ENCODE results near the gene ADARB2. TPM values are rescaled to one million over a fixed set of nuclear protein-coding genes. Genes with fewer than 3 reads are reported as not detected.
"Not testable (repeated sequence)": the region's sequence is repeated elsewhere in the genome, so short reads cannot be mapped to it uniquely, and the experiment has no call there.

ADARB2 gene
- total and polyA plus RNA-seq, 2 experiments from 2014 or later = 2.0 to 5.0 TPM

DNA sequence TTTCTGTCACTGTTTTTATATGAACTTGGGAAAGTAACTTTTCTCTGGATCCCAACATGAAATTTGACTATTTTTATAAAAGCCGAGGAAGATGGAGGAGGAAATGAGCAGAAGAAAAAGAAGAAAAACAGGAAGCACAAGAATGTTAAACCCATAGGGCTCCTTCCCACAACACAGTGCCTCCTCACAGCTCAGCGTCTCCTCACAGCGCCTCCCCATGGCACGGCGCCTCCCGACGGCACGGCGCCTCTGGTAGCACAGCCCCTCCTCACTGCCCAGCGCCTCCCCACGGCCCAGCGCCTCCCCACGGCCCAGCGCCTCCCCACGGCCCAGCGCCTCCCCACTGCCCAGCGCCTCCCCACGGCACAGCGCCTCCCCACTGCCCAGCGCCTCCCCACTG is 410.8 kb downstream of the ADARB2 start:
- ATAC-seq = peak; percentile 69
- H3K27me3 ChIP-seq (ENCODE audit: insufficient read depth); H3K4me2 ChIP-seq; H3F3A ChIP-seq (replicated peaks; ENCODE audit: low read depth); H3K27ac Mint-ChIP-seq; H3K9me2 ChIP-seq (ENCODE audit: insufficient read depth); H4K20me1 ChIP-seq (replicated peaks; ENCODE audit: insufficient read depth); H3K36me3 ChIP-seq (ENCODE audit: insufficient read depth); H3K27me3 Mint-ChIP-seq (ENCODE audit: insufficient read depth, low read depth, poor library complexity); H3K4me3 ChIP-seq; DNase-seq (ENCODE audit: low spot score); H3K27ac ChIP-seq (ENCODE audit: low read depth); H3K79me2 ChIP-seq (replicated peaks; ENCODE audit: insufficient read depth); H3K4me1 ChIP-seq (ENCODE audit: insufficient read depth); H3K4me3 Mint-ChIP-seq: not testable (repeated sequence)
- peaks cover 16% of the 10 kb centered on the region for H3K9me3 Mint-ChIP-seq
- TF ChIP-seq CTCF (conservative IDR thresholded peaks at IDR 0.05; ENCODE audit: low read depth in 2 of 2) = peak in 1 of 2 experiments; percentile 50; a peak in 2 of 4 replicates
- 0 out of 2 replicates have a peak overlapping the region, but pooled peaks have one; percentile 8 for H2AFZ ChIP-seq
- H3K36me3 Mint-ChIP-seq (ENCODE audit: low read depth) = peaks cover 15% of the 10 kb centered on the region
- peaks cover 11% of the 10 kb centered on the region for H3K4me1 Mint-ChIP-seq

DNA sequence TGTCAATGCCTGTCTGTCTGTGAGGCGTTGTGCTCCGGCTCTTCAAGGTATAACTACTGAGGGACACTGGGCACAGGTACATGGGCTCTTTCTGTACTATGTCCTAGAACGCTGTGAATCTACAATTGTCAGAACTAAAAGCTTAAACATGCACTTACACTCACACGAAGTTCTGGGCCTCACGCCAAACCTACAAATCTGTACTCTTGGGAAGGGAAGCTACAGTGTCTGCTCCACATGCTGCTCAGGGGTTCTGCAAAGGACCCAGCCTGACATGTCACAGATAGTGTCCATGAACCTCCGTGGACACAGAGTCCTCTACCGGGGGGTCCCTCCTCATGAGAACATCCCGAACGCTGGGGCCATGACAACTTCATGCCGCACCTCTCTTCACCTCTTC is 412.4 kb downstream of the ADARB2 start:
- Mint-ChIP-seq H3K27me3 (ENCODE audit: insufficient read depth, low read depth, poor library complexity) (peaks cover 4% of the 10 kb centered on the region), H3K27ac (no peak overlapping the region), H3K4me3 (no peak overlapping the region), H3K36me3 (ENCODE audit: low read depth) (peaks cover 15% of the 10 kb centered on the region), H3K4me1 (peaks cover 12% of the 10 kb centered on the region), H3K9me3 (peaks cover 16% of the 10 kb centered on the region)
- Histone ChIP-seq H3K27me3 (ENCODE audit: insufficient read depth) (no peaks in the 10 kb centered on the region), H4K20me1 (replicated peaks; ENCODE audit: insufficient read depth) (no peaks in the 10 kb centered on the region), H2AFZ (no peak overlapping the region), H3K4me1 (ENCODE audit: insufficient read depth) (no peaks in the 10 kb centered on the region; the same call in 1 of the 2 replicates), H3K9me2 (ENCODE audit: insufficient read depth) (peaks cover 6% of the 10 kb centered on the region; the same call in 1 of the 2 replicates), H3K4me2 (no peak overlapping the region), H3F3A (replicated peaks; ENCODE audit: low read depth) (no peaks in the 10 kb centered on the region), H3K4me3 (no peak overlapping the region), H3K27ac (ENCODE audit: low read depth) (no peak overlapping the region), H3K36me3 (ENCODE audit: insufficient read depth) (no peaks in the 10 kb centered on the region), H3K79me2 (replicated peaks; ENCODE audit: insufficient read depth) (no peaks in the 10 kb centered on the region)
- ATAC-seq (no peak), DNase-seq (ENCODE audit: low spot score) (no peak)
- TF ChIP-seq EZH2 (IDR thresholded peaks at IDR 0.05; ENCODE audit: low read depth, unreplicated experiment) = no peak
- no peak for TF ChIP-seq ZNF114 (CRISPR knock-in tag; IDR thresholded peaks at IDR 0.05)
- no peak for TF ChIP-seq CREB1 (CRISPR knock-in tag; IDR thresholded peaks at IDR 0.05; ENCODE audit: low read depth)
- no peak for TF ChIP-seq NANOG (IDR thresholded peaks at IDR 0.05; ENCODE audit: borderline replicate concordance)
- TF ChIP-seq STAT1 (IDR thresholded peaks at IDR 0.05; ENCODE audit: unreplicated experiment) = no peak
- TF ChIP-seq ETS1 (IDR thresholded peaks at IDR 0.05) = no peak
- TF ChIP-seq ZNF331 (CRISPR knock-in tag; IDR thresholded peaks at IDR 0.05; ENCODE audit: low read depth) = no peak
- TF ChIP-seq, protein P1, sequence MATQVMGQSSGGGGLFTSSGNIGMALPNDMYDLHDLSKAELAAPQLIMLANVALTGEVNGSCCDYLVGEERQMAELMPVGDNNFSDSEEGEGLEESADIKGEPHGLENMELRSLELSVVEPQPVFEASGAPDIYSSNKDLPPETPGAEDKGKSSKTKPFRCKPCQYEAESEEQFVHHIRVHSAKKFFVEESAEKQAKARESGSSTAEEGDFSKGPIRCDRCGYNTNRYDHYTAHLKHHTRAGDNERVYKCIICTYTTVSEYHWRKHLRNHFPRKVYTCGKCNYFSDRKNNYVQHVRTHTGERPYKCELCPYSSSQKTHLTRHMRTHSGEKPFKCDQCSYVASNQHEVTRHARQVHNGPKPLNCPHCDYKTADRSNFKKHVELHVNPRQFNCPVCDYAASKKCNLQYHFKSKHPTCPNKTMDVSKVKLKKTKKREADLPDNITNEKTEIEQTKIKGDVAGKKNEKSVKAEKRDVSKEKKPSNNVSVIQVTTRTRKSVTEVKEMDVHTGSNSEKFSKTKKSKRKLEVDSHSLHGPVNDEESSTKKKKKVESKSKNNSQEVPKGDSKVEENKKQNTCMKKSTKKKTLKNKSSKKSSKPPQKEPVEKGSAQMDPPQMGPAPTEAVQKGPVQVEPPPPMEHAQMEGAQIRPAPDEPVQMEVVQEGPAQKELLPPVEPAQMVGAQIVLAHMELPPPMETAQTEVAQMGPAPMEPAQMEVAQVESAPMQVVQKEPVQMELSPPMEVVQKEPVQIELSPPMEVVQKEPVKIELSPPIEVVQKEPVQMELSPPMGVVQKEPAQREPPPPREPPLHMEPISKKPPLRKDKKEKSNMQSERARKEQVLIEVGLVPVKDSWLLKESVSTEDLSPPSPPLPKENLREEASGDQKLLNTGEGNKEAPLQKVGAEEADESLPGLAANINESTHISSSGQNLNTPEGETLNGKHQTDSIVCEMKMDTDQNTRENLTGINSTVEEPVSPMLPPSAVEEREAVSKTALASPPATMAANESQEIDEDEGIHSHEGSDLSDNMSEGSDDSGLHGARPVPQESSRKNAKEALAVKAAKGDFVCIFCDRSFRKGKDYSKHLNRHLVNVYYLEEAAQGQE (IDR thresholded peaks at IDR 0.05; ENCODE audit: unreplicated experiment) = no peak
- no peak for TF ChIP-seq CTCF (conservative IDR thresholded peaks at IDR 0.05; ENCODE audit: low read depth in 2 of 2)
- no peak for TF ChIP-seq EZH2phosphoT487 (IDR thresholded peaks at IDR 0.05; ENCODE audit: unreplicated experiment)
- no peak for TF ChIP-seq POLR2AphosphoS5 (IDR thresholded peaks at IDR 0.05; ENCODE audit: low read depth)
